Astrocyte (in vitro differentiated cells and primary cell): ENCODE data around the gene MROH7.

ENCODE experiments used
- EZH2 ChIP-seq: IDR thresholded peaks from 2 replicates; pipeline ENCODE4 v1.6.1; 2012; ENCODE audit warnings: mild to moderate bottlenecking, low read length, inconsistent platforms; ENCODE audit not compliant: insufficient read depth
- TF ChIP-seq, protein P1 (sequence below): IDR thresholded peaks from 2 replicates; pipeline ENCODE4 v1.5.1; 2011; ENCODE audit warnings: low read depth, mild to moderate bottlenecking, inconsistent platforms, low read length, moderate library complexity; ENCODE audit not compliant: insufficient read depth

- TF ChIP-seq, protein P1, sequence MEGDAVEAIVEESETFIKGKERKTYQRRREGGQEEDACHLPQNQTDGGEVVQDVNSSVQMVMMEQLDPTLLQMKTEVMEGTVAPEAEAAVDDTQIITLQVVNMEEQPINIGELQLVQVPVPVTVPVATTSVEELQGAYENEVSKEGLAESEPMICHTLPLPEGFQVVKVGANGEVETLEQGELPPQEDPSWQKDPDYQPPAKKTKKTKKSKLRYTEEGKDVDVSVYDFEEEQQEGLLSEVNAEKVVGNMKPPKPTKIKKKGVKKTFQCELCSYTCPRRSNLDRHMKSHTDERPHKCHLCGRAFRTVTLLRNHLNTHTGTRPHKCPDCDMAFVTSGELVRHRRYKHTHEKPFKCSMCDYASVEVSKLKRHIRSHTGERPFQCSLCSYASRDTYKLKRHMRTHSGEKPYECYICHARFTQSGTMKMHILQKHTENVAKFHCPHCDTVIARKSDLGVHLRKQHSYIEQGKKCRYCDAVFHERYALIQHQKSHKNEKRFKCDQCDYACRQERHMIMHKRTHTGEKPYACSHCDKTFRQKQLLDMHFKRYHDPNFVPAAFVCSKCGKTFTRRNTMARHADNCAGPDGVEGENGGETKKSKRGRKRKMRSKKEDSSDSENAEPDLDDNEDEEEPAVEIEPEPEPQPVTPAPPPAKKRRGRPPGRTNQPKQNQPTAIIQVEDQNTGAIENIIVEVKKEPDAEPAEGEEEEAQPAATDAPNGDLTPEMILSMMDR = no peak
- TF ChIP-seq EZH2 = no peak
These were observed 2.1 kb downstream of the MROH7 start for GRCh38 chr1:54643736-54644135.
